Gastrocnemius medialis (tissue), 4 donors: ENCODE data around the gene CHMP5. TPM values are rescaled to one million over a fixed set of nuclear protein-coding genes. Genes with fewer than 3 reads are reported as not detected.

ENCODE experiments used
- ATAC-seq, 2 donors: fragments of 150-250 bp; one replicate each; pipeline ENCODE4 v1.9.1; 2016
- DNase-seq, 2 donors: peaks; one replicate each; pipeline ENCODE4 v3.0.0-alpha.2; 2019
- H3K27ac ChIP-seq, 4 donors: fragments of 200-600 bp; sonication (generic); 1 replicate in 1 of 4; 2 replicates in 3 of 4; pipeline ENCODE4 v1.5.1; 2016 to 2018; ENCODE audit warnings: mild to moderate bottlenecking in 2 of 4, moderate library complexity in 1 of 4
- H3K27me3 ChIP-seq, 3 donors: fragments of 200-600 bp; sonication (generic) in 2 of 3; 1 replicate in 1 of 3; 2 replicates in 2 of 3; pipeline versions ENCODE4 v1.5.1 to v1.6.0; 2016 to 2019; ENCODE audit warnings: mild to moderate bottlenecking in 1 of 3, moderate library complexity in 1 of 3
- H3K36me3 ChIP-seq, 2 donors: fragments of 200-600 bp; sonication (generic) in 1 of 2; one replicate each; pipeline ENCODE4 v1.5.1; 2017 to 2018
- H3K4me1 ChIP-seq, 2 donors: fragments of 200-600 bp; sonication (generic) in 1 of 2; one replicate each; pipeline ENCODE4 v1.5.1; 2016 to 2017; ENCODE audit warnings: mild to moderate bottlenecking in 2 of 2
- H3K4me3 ChIP-seq, 4 donors: fragments of 200-600 bp; sonication (generic) in 3 of 4; 1 replicate in 1 of 4; 2 replicates in 3 of 4; pipeline ENCODE4 v1.5.1; 2016 to 2019; ENCODE audit warnings: mild to moderate bottlenecking in 2 of 4
- H3K9me3 ChIP-seq, 3 donors: fragments of 200-600 bp; sonication (generic) in 2 of 3; 1 replicate in 1 of 3; 2 replicates in 2 of 3; pipeline ENCODE4 v1.5.1; 2016 to 2019
- CTCF ChIP-seq, 5 experiments: fragments of 450-650 bp in 3 of 5; fragments of 200-600 bp in 2 of 5; sonication (generic) in 2 of 5; IDR thresholded peaks in 4 of 5; conservative IDR thresholded peaks in 1 of 5; 1 replicate in 4 of 5; 2 replicates in 1 of 5; pipeline ENCODE4 v1.5.1; 2016 to 2019; ENCODE audit warnings: antibody characterized with exemption in 5 of 5, mild to moderate bottlenecking in 3 of 5, moderate library complexity in 3 of 5
- POLR2A ChIP-seq, 2 donors: fragments of 450-650 bp; IDR thresholded peaks; one replicate each; pipeline ENCODE4 v1.6.1; 2017; ENCODE audit warnings: antibody characterized with exemption in 2 of 2, mild to moderate bottlenecking in 2 of 2, moderate library complexity in 2 of 2
- in situ Hi-C, 4 donors: fragments of 200-750 bp; cut with MboI; loops; one replicate each; pipeline versions ENCODE4 v1.15.0 to v1.8.0; 2017; ENCODE audit warnings: low sequenced_read_pairs in 4 of 4
- intact Hi-C: fragments of 100-400 bp; cut with DNase I; formaldehyde crosslinking; loops from one replicate; pipeline ENCODE4 v1.15.1; 2023; ENCODE audit warnings: low total_unique reads
- total RNA-seq, 4 donors: library from RNA; depleted of rRNA; stranded (reverse); fragments of >200 nt; gene quantifications; one replicate each; pipeline versions ENCODE4 v1.1.0 to v1.2.3, GENCODE V29; 2016

Gene CHMP5
- total RNA-seq, 4 donors from 2014 or later = 42.8 to 50.7 (median 47.8) TPM

- Histone ChIP-seq H3K36me3 (peaks cover 5 to 92% of the 10 kb centered on the region in 2 donors), H3K27ac (no peak overlapping the region), H3K4me3 (no peak overlapping the region), H3K4me1 (peaks cover 0 to 2% of the 10 kb centered on the region in 2 donors), H3K9me3 (no peaks in the 10 kb centered on the region), H3K27me3 (no peaks in the 10 kb centered on the region)
- TF ChIP-seq CTCF (IDR thresholded peaks at IDR 0.05 in 4 of 5, conservative IDR thresholded peaks at IDR 0.05 in 1 of 5) (no peak), POLR2A (IDR thresholded peaks at IDR 0.05) (no peak)
- no peak for ATAC-seq
- in situ Hi-C loops = no loop called here
- DNase-seq = no peak
- intact Hi-C loops = no loop called here
These were observed 8.6 kb downstream of the CHMP5 start for GRCh38 chr9:33273266-33273971.

- intact Hi-C loops (no loop called here), in situ Hi-C loops (no loop called here)
- ATAC-seq (no peak), DNase-seq (no peak)
- H3K27ac ChIP-seq = no peak overlapping the region
- no peaks in the 10 kb centered on the region for H3K27me3 ChIP-seq
- TF ChIP-seq CTCF (IDR thresholded peaks at IDR 0.05 in 4 of 5, conservative IDR thresholded peaks at IDR 0.05 in 1 of 5) = no peak
- no peak for TF ChIP-seq POLR2A (IDR thresholded peaks at IDR 0.05)
- peaks cover 0 to 2% of the 10 kb centered on the region in 2 donors for H3K4me1 ChIP-seq
- no peak overlapping the region for H3K4me3 ChIP-seq
- peaks cover 5 to 92% of the 10 kb centered on the region in 2 donors for H3K36me3 ChIP-seq
- H3K9me3 ChIP-seq = no peaks in the 10 kb centered on the region
These were observed 9.1 kb downstream of the CHMP5 start for GRCh38 chr9:33273972-33274328.

- Histone ChIP-seq H3K9me3 (no peaks in the 10 kb centered on the region), H3K4me1 (peaks cover 0 to 2% of the 10 kb centered on the region in 2 donors), H3K4me3 (no peak overlapping the region), H3K27ac (no peak overlapping the region), H3K36me3 (peaks cover 5 to 95% of the 10 kb centered on the region in 2 donors), H3K27me3 (no peaks in the 10 kb centered on the region)
- no peak for ATAC-seq
- TF ChIP-seq CTCF (IDR thresholded peaks at IDR 0.05 in 4 of 5, conservative IDR thresholded peaks at IDR 0.05 in 1 of 5) (no peak), POLR2A (IDR thresholded peaks at IDR 0.05) (no peak)
- in situ Hi-C loops = loop anchor here in 1 of 4 donors (25.0 kb wide), 1 partner anchor 185 kb away; the partner anchor contains the start of gene NOL6
- intact Hi-C loops = no loop called here
- DNase-seq = no peak
These were observed 12.6 kb downstream of the CHMP5 start for GRCh38 chr9:33277484-33277883.

GRCh38 chr9:33285502-33285901 is 20.7 kb downstream of the CHMP5 start:
- peaks cover 0 to 22% of the 10 kb centered on the region in 2 donors for H3K36me3 ChIP-seq
- no peak for DNase-seq
- H3K27ac ChIP-seq = no peak overlapping the region
- peaks cover 7 to 9% of the 10 kb centered on the region in 2 donors for H3K4me1 ChIP-seq
- no peaks in the 10 kb centered on the region for H3K27me3 ChIP-seq
- no peak overlapping the region for H3K4me3 ChIP-seq
- in situ Hi-C loops (loop anchor here in 1 of 4 donors (25.0 kb wide), 1 partner anchor 177 kb away; the partner anchor contains the start of gene NOL6), intact Hi-C loops (loop anchor here (5.0 to 10.0 kb wide), 3 partner anchors 87 to 182 kb away; partner anchors contain the start of gene AQP7)
- no peak for ATAC-seq
- no peaks in the 10 kb centered on the region for H3K9me3 ChIP-seq
- TF ChIP-seq POLR2A (IDR thresholded peaks at IDR 0.05) (no peak), CTCF (IDR thresholded peaks at IDR 0.05 in 4 of 5, conservative IDR thresholded peaks at IDR 0.05 in 1 of 5) (no peak)
